ENCODE results near the gene KRTAP5-3.

KRTAP5-3 gene

GRCh38 chr11:1643146-1643690 lies 35.0 kb upstream of the KRTAP5-3 start:
- DNase-seq (ENCODE audit: extremely low read depth in 1 of 2, low read depth in 1 of 2): no peak

GRCh38 chr11:1642288-1643145 lies 34.3 kb upstream of the KRTAP5-3 start:
- no peak for DNase-seq (ENCODE audit: extremely low read depth in 1 of 2, low read depth in 1 of 2)

GRCh38 chr11:1641096-1641495 lies 32.8 kb upstream of the KRTAP5-3 start:
- DNase-seq (ENCODE audit: extremely low read depth in 1 of 2, low read depth in 1 of 2): no peak

GRCh38 chr11:1640076-1640946 lies 32.0 kb upstream of the KRTAP5-3 start:
- no peak for DNase-seq (ENCODE audit: extremely low read depth in 1 of 2, low read depth in 1 of 2)

GRCh38 chr11:1639666-1640065 lies 31.4 kb upstream of the KRTAP5-3 start:
- DNase-seq (ENCODE audit: extremely low read depth in 1 of 2, low read depth in 1 of 2): no peak

- no peak for DNase-seq (ENCODE audit: extremely low read depth in 1 of 2, low read depth in 1 of 2)
Observed at GRCh38 chr11:1639102-1639620, 30.9 kb upstream of the KRTAP5-3 start.

- DNase-seq (ENCODE audit: extremely low read depth in 1 of 2, low read depth in 1 of 2): no peak
Observed at GRCh38 chr11:1638344-1638743, 30.1 kb upstream of the KRTAP5-3 start.

GRCh38 chr11:1637628-1638027 lies 29.4 kb upstream of the KRTAP5-3 start:
- DNase-seq (ENCODE audit: extremely low read depth in 1 of 2, low read depth in 1 of 2): no peak

- no peak for DNase-seq (ENCODE audit: extremely low read depth in 1 of 2, low read depth in 1 of 2)
Observed at GRCh38 chr11:1636291-1636950, 28.2 kb upstream of the KRTAP5-3 start.

GRCh38 chr11:1633864-1634263 lies 25.6 kb upstream of the KRTAP5-3 start:
- DNase-seq (ENCODE audit: extremely low read depth in 1 of 2, low read depth in 1 of 2): no peak

- DNase-seq (ENCODE audit: extremely low read depth in 1 of 2, low read depth in 1 of 2): no peak
Observed at GRCh38 chr11:1632053-1632714, 23.9 kb upstream of the KRTAP5-3 start.

GRCh38 chr11:1631066-1631568 lies 22.9 kb upstream of the KRTAP5-3 start:
- no peak for DNase-seq (ENCODE audit: extremely low read depth in 1 of 2, low read depth in 1 of 2)

- no peak for DNase-seq (ENCODE audit: extremely low read depth in 1 of 2, low read depth in 1 of 2)
Observed at GRCh38 chr11:1630271-1630670, 22.0 kb upstream of the KRTAP5-3 start.

- no peak for DNase-seq (ENCODE audit: extremely low read depth in 1 of 2, low read depth in 1 of 2)
Observed at GRCh38 chr11:1629326-1630185, 21.3 kb upstream of the KRTAP5-3 start, which contains the start of gene KRTAP5-5. TSS of gene KRTAP5-5 (plus strand) at chr11:1629775. CDS start at chr11:1629841, 66 bp downstream.

- DNase-seq (ENCODE audit: extremely low read depth in 1 of 2, low read depth in 1 of 2): peak in 1 of 2 donors; percentile 51
Observed at GRCh38 chr11:1628506-1629325, 20.5 kb upstream of the KRTAP5-3 start.

GRCh38 chr11:1625541-1625940 lies 17.3 kb upstream of the KRTAP5-3 start:
- no peak for DNase-seq (ENCODE audit: extremely low read depth in 1 of 2, low read depth in 1 of 2)

- DNase-seq (ENCODE audit: extremely low read depth in 1 of 2, low read depth in 1 of 2): no peak
Observed at GRCh38 chr11:1624621-1625020, 16.4 kb upstream of the KRTAP5-3 start.

- DNase-seq (ENCODE audit: extremely low read depth in 1 of 2, low read depth in 1 of 2): no peak
Observed at GRCh38 chr11:1623716-1624115, 15.5 kb upstream of the KRTAP5-3 start.
